HepG2 (cell line): ENCODE data around the gene TTC6. TPM values are rescaled to one million over a fixed set of nuclear protein-coding genes. Genes with fewer than 3 reads are reported as not detected.

ENCODE experiments used
- ATAC-seq: fragments of 200-7000 bp; cut with Tn5 transposase; 3 replicates; pipeline ENCODE4 v1.9.1; 2020; ENCODE audit warnings: mild to moderate bottlenecking, moderate library complexity
- BruUV-seq: library from RNA; stranded (reverse); fragments of 400-500 nt; replicated peaks from 2 replicates; lab custom pipeline; 2021; lab: Mats Ljungman, UMichigan
- CTCF ChIA-PET: fragments of 300-600 bp; formaldehyde crosslinking; extraction: SDS; loops from one replicate; lab custom pipeline; 2021; ENCODE audit warnings: low total read pairs, inconsistent platforms, low intra/inter-chr PET ratio; lab: Yijun Ruan, JAX
- POLR2A ChIA-PET: fragments of 350-600 bp; sonication (Branson Sonifier 250); formaldehyde crosslinking; loops from one replicate; lab custom pipeline; 2020; ENCODE audit warnings: antibody characterized with exemption, inconsistent platforms; lab: Yijun Ruan, JAX
- DNase-seq: peaks from one replicate; pipeline ENCODE4 v3.0.0-alpha.2; 2015; ENCODE audit warnings: low spot score
- FAIRE-seq: peaks from 3 replicates; lab custom pipeline; 2011; peaks lifted over from hg19 to GRCh38; lab: Jason Lieb, UNC
- H2AFZ ChIP-seq: one replicate; pipeline ENCODE4 v1.6.1; 2011; ENCODE audit warnings: low read length, inconsistent platforms
- H3K27ac ChIP-seq: fragments of 300-600 bp; 3 replicates; pipeline ENCODE4 v1.8.0; 2011; ENCODE audit warnings: mixed run types, mild to moderate bottlenecking, mixed read lengths, low read length, inconsistent platforms; ENCODE audit not compliant: insufficient read depth; ENCODE audit errors: extremely low read length
- H3K27me3 ChIP-seq, 2 experiments: fragments of 200-600 bp in 1 of 2; 2 replicates in 1 of 2; 3 replicates in 1 of 2; pipeline versions ENCODE4 v1.6.0 to v1.8.0; 2011; ENCODE audit warnings: low read length in 2 of 2, mild to moderate bottlenecking in 2 of 2, moderate library complexity in 2 of 2, inconsistent platforms in 1 of 2; ENCODE audit not compliant: insufficient read depth in 2 of 2, control insufficient read depth in 1 of 2
- H3K36me3 ChIP-seq, 2 experiments: fragments of 200-600 bp in 1 of 2; replicated peaks in 1 of 2; 2 replicates in 1 of 2; 3 replicates in 1 of 2; pipeline versions ENCODE4 v1.5.1 to v1.8.0; 2011; ENCODE audit warnings: low read length in 2 of 2, inconsistent platforms in 1 of 2; ENCODE audit not compliant: insufficient read depth in 2 of 2, control insufficient read depth in 1 of 2
- H3K4me1 ChIP-seq: 2 replicates; pipeline ENCODE4 v1.5.1; 2012; ENCODE audit warnings: low read length, inconsistent platforms; ENCODE audit not compliant: insufficient read depth
- H3K4me2 ChIP-seq: 2 replicates; pipeline ENCODE4 v1.6.0; 2011; ENCODE audit warnings: low read depth, low read length, inconsistent platforms
- H3K4me3 ChIP-seq, 3 experiments: fragments of 200-600 bp in 1 of 3; sonication (generic), shearing (Covaris generic) in 1 of 3; replicated peaks in 1 of 3; 2 replicates each; pipeline ENCODE4 v1.5.1; 2011 to 2016; ENCODE audit warnings: low read length in 3 of 3, inconsistent platforms in 2 of 3, low read depth in 2 of 3, mild to moderate bottlenecking in 2 of 3, control low read depth in 1 of 3, mixed read lengths in 1 of 3; ENCODE audit not compliant: insufficient read depth in 1 of 3
- H3K79me2 ChIP-seq: one replicate; pipeline ENCODE4 v1.6.1; 2011; ENCODE audit warnings: low read length, inconsistent platforms; ENCODE audit not compliant: insufficient read depth
- H3K9ac ChIP-seq: 2 replicates; pipeline ENCODE4 v1.6.0; 2011; ENCODE audit warnings: mild to moderate bottlenecking, low read depth, low read length, inconsistent platforms; ENCODE audit not compliant: insufficient read depth
- H3K9me3 ChIP-seq: 2 replicates; pipeline ENCODE4 v1.5.1; 2012; ENCODE audit warnings: mild to moderate bottlenecking, low read length
- H4K20me1 ChIP-seq: 2 replicates; pipeline ENCODE4 v1.6.0; 2011; ENCODE audit warnings: inconsistent platforms, mild to moderate bottlenecking, low read length, moderate library complexity; ENCODE audit not compliant: insufficient read depth
- EEA1 ChIP-seq: sonication (generic); formaldehyde crosslinking; IDR thresholded peaks from 2 replicates; pipeline ENCODE4 v1.5.1; 2020; ENCODE audit warnings: mild to moderate bottlenecking, missing genetic modification reagents, borderline replicate concordance
- FOXP1 ChIP-seq, 2 experiments: fragments of 450-650 bp in 1 of 2; IDR thresholded peaks; 2 replicates each; pipeline ENCODE4 v1.6.1; 2017 to 2018; ENCODE audit warnings: antibody characterized with exemption in 1 of 2
- HNRNPK ChIP-seq: fragments of 200-400 bp; formaldehyde crosslinking; IDR thresholded peaks from 2 replicates; pipeline ENCODE4 v1.6.1; 2018; ENCODE audit warnings: low read length, low read depth, moderate library complexity, mild to moderate bottlenecking; ENCODE audit not compliant: poor library complexity, severe bottlenecking
- SIX4 ChIP-seq: sonication (generic); formaldehyde crosslinking; IDR thresholded peaks from 2 replicates; pipeline ENCODE4 v1.4.0; 2020; ENCODE audit warnings: missing genetic modification reagents
- THAP8 ChIP-seq: sonication (generic); formaldehyde crosslinking; IDR thresholded peaks from 2 replicates; pipeline ENCODE4 v1.5.1; 2020; ENCODE audit warnings: missing genetic modification reagents, mild to moderate bottlenecking, borderline replicate concordance
- ZMYM4 ChIP-seq: sonication (generic); formaldehyde crosslinking; IDR thresholded peaks from 2 replicates; pipeline ENCODE4 v1.8.1; 2023; ENCODE audit warnings: mild to moderate bottlenecking, missing genetic modification reagents
- WGBS: methylation state at CpG from one replicate; pipeline ENCODE4 v1.1.6; 2017; ENCODE audit warnings: low lambda C conversion rate; 5-methylcytosine and 5-hydroxymethylcytosine counted together
- in situ Hi-C: cut with HindIII; loops from 2 replicates; pipeline ENCODE4 v1.10.0; 2017; ENCODE audit warnings: low pct_unique_long_range_greater_than_20kb; ENCODE audit not compliant: extremely low pct_ligation_motif_present
- intact Hi-C: fragments of 100-400 bp; cut with micrococcal nuclease; formaldehyde crosslinking; loops from one replicate; pipeline ENCODE4 v1.10.0; 2022; ENCODE audit not compliant: unreplicated experiment
- polyA plus RNA-seq, 8 experiments: library from polyadenylated mRNA; depleted of rRNA in 3 of 8; stranded (reverse) in 7 of 8; unstranded in 1 of 8; fragments of >200 nt; fragmentation: Illumina TruSeq in 4 of 8; extraction: Trizol in 4 of 8; gene quantifications; 2 replicates each; pipeline versions ENCODE4 v1.2.1 to v1.2.3, GENCODE V29; 2011 to 2016; ENCODE audit warnings: low read depth in 4 of 8, missing spikeins in 1 of 8, mixed read lengths in 1 of 8; ENCODE audit not compliant: insufficient read depth in 1 of 8
- total RNA-seq, 5 experiments: library from RNA; depleted of rRNA; stranded (reverse); fragments of >200 nt; fragmentation: Illumina TruSeq; extraction: Trizol; gene quantifications; 2 replicates each; pipeline ENCODE4 v1.2.3, GENCODE V29; 2016; ENCODE audit warnings: low read depth in 1 of 5

The TTC6 gene
- total and polyA plus RNA-seq, 2 of the 13 experiments (the other 11 are each of a cell fraction or from before 2014, with no cell fraction given), result 9.3 to 27.4 TPM

DNA sequence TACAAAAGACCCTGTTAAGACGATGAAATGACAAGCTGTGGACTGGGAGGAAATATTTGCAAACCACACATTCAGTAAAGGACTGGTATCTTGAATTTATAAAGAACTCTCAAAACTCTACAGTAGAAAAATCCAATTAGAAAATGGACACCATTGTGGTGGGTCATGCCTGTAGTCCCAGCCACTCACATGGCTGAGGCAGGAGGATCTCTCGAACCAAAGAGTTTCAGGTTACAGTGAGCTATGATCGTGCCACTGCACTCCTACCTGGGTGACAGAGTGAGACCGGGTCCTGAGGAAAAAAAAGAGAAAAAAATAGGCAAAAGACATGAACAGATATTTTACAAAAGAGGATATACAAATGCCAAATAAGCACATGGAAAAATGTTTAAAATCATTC is 41.9 kb downstream of the TTC6 start:
- no peaks in the 10 kb centered on the region for H4K20me1 ChIP-seq
- H3K79me2 ChIP-seq, result no peaks in the 10 kb centered on the region
- H3K27me3 ChIP-seq, result no peaks in the 10 kb centered on the region
- H3K27ac ChIP-seq, result no peak overlapping the region
- intact Hi-C loops (loop anchor here (2.0 kb wide), 1 partner anchor 21 kb away; no protein-coding TSS in a partner anchor), in situ Hi-C loops (no loop called here)
- no peaks in the 10 kb centered on the region for H3K4me1 ChIP-seq
- POLR2A ChIA-PET, result no interaction called here
- peaks cover 5 to 7% of the 10 kb centered on the region in 2 experiments; a peak in 3 of 5 replicates for H3K36me3 ChIP-seq
- no peak overlapping the region for H3K9ac ChIP-seq
- no peak overlapping the region for H2AFZ ChIP-seq
- CTCF ChIA-PET, result no interaction called here
- no TSS peak for BruUV-seq
- 93% methylated on average over 4 of the region's 4 CpGs for WGBS
- FAIRE-seq (no peak), ATAC-seq (no peak), DNase-seq (no peak)
- no peak overlapping the region for H3K4me2 ChIP-seq
- H3K9me3 ChIP-seq, result no peaks in the 10 kb centered on the region
- TF ChIP-seq SIX4 (0 out of 2 replicates have a peak, but pooled peaks have one; percentile 34), ZMYM4 (CRISPR knock-in tag) (peak; percentile 46; the same call in 1 of the 2 replicates), EEA1 (CRISPR knock-in tag) (no peak)
- H3K4me3 ChIP-seq, result no peak overlapping the region

DNA sequence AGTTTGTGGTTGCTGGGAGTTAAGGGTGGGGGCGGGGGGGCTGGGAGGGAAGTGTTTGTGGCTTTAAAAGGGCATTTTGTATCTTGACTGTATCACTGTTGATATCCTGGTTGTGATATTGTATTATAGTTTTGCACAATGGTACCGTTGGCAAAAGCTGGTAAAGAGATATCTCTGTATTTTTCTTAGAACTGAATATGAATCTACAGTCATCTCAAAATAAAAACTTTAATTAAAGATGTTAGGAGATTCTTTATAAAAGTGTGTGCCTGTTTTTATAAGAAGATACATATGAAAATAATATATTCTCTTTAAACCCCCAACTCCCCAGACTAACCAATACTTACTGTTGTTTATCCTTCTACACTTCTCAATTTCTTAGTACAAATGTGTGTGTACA is 43.2 kb downstream of the TTC6 start:
- over 99% methylated on average over 2 of the region's 2 CpGs for WGBS
- no peak for TF ChIP-seq THAP8 (CRISPR knock-in tag)
- TF ChIP-seq HNRNPK, result peak; percentile 94
- TF ChIP-seq FOXP1 (IDR thresholded peaks at IDR 0.05), result no peak
- TF ChIP-seq FOXP1 (CRISPR knock-in tag; IDR thresholded peaks at IDR 0.05), result no peak
- Histone ChIP-seq H2AFZ (no peak overlapping the region), H3K27me3 (no peaks in the 10 kb centered on the region), H3K36me3 (peaks cover 1 to 5% of the 10 kb centered on the region in 2 experiments; a peak in 2 of 5 replicates), H3K9ac (no peak overlapping the region), H3K4me1 (no peaks in the 10 kb centered on the region), H3K4me3 (no peak overlapping the region), H3K4me2 (no peak overlapping the region), H3K79me2 (no peaks in the 10 kb centered on the region), H4K20me1 (no peaks in the 10 kb centered on the region), H3K9me3 (no peaks in the 10 kb centered on the region), H3K27ac (no peak overlapping the region)
- POLR2A ChIA-PET, result no interaction called here
- no TSS peak for BruUV-seq
- DNase-seq, result no peak
- FAIRE-seq, result no peak
- in situ Hi-C loops, result no loop called here
- intact Hi-C loops, result no loop called here
- CTCF ChIA-PET, result no interaction called here
- ATAC-seq, result no peak
